ENCODE data around the gene ZFAND4. TPM values are rescaled to one million over a fixed set of nuclear protein-coding genes. Genes with fewer than 3 reads are reported as not detected.
A peak's percentile ranks its signal among the peaks of the same experiment; 100 is the strongest.
"Not testable (repeated sequence)": the region's sequence is repeated elsewhere in the genome, so short reads cannot be mapped to it uniquely, and the experiment has no call there.

The ZFAND4 gene
- 10 to 100 TPM; 10.4 to 33.0 (median 16.2) TPM for total RNA-seq

DNA sequence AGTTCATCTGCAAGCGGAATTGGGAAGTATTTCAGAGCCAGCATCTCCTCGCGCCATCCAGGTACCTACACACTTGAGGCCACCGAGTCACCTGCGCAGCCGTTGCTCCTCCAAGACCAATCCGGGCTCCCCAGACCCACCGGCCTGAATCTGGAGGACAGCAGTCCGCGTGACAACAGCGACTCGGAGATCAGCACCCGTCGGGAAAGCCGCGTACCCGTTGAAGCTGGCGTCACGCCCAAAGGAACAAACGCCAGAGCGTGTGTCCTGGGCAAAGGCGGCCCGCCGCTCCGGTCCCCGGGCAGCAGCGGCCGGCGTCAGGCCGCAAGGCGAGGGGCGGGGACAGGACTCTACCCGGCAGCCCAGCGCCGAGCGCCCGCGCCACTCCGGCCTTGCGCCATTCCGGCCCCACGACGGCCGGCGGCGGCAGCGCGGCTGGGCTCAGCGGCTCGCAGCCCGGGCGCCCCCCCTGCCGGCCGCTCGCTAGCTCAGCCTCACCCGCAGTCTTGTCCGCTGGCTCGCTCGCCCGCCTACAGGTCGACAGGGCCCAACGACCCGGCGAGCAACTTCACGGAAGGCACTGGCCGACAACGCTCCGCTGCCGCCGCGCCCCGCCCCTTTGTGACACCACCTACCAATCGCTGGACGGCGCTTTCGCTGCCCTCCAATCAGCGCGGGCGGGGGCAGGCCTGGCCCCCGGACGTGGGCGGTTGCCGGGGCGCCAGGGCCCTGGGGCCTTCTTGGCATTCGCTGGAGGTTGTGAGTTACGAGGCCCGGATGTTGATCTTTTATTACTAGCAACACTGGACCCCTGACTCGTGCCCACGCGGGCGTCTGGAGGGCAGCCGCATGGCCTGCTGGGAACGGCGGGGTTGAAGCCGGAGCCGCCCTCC lies at the start of gene ZFAND4:
ZFAND4 (minus strand) TSS at position 592 of the 893 bp plus-strand sequence. CDS start 9,047 bp downstream, outside the sequence.
- H3K27me3 ChIP-seq, result no peaks in the 10 kb centered on the region
- H3K4me3 ChIP-seq, result peak within 1 kb of the TSS; percentile 63 to 80 (median 69)
- H3K36me3 ChIP-seq, result no peaks in the 10 kb centered on the region
- peaks cover 0 to 4% (median 0%) of the 10 kb centered on the region in 4 donors for H3K4me1 ChIP-seq
- TF ChIP-seq, protein P1, sequence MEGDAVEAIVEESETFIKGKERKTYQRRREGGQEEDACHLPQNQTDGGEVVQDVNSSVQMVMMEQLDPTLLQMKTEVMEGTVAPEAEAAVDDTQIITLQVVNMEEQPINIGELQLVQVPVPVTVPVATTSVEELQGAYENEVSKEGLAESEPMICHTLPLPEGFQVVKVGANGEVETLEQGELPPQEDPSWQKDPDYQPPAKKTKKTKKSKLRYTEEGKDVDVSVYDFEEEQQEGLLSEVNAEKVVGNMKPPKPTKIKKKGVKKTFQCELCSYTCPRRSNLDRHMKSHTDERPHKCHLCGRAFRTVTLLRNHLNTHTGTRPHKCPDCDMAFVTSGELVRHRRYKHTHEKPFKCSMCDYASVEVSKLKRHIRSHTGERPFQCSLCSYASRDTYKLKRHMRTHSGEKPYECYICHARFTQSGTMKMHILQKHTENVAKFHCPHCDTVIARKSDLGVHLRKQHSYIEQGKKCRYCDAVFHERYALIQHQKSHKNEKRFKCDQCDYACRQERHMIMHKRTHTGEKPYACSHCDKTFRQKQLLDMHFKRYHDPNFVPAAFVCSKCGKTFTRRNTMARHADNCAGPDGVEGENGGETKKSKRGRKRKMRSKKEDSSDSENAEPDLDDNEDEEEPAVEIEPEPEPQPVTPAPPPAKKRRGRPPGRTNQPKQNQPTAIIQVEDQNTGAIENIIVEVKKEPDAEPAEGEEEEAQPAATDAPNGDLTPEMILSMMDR (IDR thresholded peaks at IDR 0.05), result peak; percentile 56 to 99 (median 83)
- TF ChIP-seq POLR2A (IDR thresholded peaks at IDR 0.05), result peak; percentile 41 to 50
- no peaks in the 10 kb centered on the region for H3K9me3 ChIP-seq
- DNase-seq, result peak; percentile 97 to 99 (median 99)
- peak within 1 kb of the TSS; percentile 79 to 93 (median 86) for H3K27ac ChIP-seq

DNA sequence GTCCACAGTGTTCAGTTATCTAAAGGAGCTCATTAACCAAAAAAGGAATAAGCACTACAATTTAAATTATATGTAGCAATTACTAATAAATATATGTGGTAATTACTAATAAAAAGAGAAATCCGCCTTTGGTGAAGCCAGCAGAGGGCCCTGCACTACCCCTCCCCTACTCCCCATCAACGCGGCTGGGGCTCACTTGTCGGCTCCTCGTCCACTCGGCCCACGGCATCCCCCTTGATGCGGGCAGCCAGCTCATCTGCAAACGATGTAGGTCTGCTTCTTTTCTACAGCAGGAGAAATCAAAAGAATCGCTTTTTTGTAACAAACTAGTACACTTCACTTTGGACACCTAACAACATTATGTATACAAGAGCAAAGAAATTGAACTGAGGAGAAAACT lies 48.9 kb upstream of the ZFAND4 start:
- not testable (repeated sequence) for H3K4me1 ChIP-seq, H3K27ac ChIP-seq, H3K27me3 ChIP-seq, DNase-seq, H3K4me3 ChIP-seq, H3K36me3 ChIP-seq, H3K9me3 ChIP-seq

DNA sequence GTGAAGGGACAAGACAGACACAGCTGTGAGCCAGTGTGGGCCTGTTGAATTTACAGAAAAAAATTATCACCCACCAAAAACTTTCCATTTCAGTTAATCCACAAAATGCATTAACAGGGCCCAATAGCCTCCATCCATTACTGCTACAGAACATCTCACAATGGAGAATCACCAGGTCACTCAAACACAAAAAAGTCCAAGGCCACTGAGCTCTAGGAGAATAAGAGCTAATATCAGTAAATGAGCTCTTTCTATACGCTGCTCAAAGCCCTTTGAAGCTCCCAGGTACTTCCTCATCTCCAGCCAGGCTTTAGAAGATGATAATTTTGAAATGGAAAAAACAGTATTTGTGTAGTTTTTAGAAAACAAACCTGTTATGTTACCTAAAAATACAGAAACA lies 45.1 kb upstream of the ZFAND4 start:
- not testable (repeated sequence) for H3K27ac ChIP-seq, H3K4me1 ChIP-seq, H3K36me3 ChIP-seq, H3K27me3 ChIP-seq, H3K4me3 ChIP-seq, DNase-seq, H3K9me3 ChIP-seq

DNA sequence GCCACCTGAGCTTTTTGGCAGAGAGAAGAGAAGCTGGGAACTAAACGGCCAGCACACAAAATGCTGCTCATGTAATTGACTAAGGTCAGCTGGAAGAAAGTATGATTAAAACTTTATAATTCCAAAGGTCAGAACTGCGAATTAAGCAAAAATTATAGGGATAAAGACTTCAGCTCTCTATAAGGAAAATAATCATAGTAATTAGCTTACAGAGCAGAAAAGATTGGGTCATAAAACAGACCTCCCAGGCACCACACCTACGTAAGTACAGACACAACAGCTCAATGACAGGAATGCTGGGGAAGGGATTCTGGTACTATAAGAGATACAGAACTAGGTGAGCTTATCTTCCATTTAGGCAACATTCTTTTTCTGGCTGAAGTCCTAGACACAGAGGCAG lies 44.5 kb upstream of the ZFAND4 start:
- not testable (repeated sequence) for H3K4me1 ChIP-seq, H3K27ac ChIP-seq, H3K9me3 ChIP-seq, H3K4me3 ChIP-seq, H3K27me3 ChIP-seq, H3K36me3 ChIP-seq, DNase-seq

DNA sequence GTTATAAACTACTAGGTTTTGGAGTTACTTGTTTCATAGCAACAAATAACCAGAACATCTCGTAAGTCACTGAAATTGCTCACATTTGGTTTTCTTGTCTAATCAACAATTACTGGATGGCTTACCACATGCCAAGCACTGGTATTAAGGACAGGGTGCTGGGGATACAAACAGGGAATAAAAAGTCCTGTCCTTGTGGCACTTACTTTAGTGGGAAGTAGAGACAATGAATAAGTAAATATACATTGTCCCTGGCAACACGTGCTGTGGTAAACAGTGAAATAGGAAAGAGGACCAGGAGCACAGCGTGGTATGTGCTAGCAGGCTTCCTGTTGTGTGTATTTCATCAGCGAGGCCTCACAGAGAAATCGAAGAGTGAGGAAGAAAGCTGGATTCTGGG lies 38.7 kb upstream of the ZFAND4 start:
- H3K27me3 ChIP-seq, H3K36me3 ChIP-seq, DNase-seq, H3K27ac ChIP-seq, H3K4me3 ChIP-seq, H3K4me1 ChIP-seq, H3K9me3 ChIP-seq: not testable (repeated sequence)

DNA sequence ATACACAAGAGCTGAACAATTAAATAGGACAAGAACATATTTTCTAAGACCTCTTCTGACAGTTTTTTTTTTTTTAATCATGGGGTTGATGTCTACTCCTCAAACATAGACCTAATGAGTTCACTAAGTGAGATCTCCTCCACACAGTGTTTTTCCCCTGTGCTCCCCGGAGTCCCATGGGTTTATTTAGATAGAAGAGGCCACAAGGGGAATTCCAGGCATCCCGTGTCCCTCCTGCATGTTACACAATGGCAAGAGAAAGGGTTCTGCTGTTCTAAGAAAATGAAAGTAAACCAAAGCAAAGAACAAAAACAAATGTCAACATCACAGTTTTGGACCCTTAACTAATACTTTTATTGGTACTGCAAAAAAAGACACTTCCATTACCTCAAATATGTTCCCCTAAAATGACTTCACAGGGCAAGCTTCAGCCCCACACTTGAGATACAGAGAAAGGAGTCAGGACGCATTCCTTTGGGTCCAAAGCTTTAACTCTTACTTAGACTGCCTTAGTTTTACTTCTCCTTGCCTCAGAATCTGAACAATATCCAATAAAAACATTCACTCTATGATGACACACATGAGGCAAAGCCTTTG lies 37.7 kb upstream of the ZFAND4 start:
- H3K4me3 ChIP-seq, H3K27me3 ChIP-seq, H3K4me1 ChIP-seq, H3K36me3 ChIP-seq, DNase-seq, H3K9me3 ChIP-seq, H3K27ac ChIP-seq: not testable (repeated sequence)

DNA sequence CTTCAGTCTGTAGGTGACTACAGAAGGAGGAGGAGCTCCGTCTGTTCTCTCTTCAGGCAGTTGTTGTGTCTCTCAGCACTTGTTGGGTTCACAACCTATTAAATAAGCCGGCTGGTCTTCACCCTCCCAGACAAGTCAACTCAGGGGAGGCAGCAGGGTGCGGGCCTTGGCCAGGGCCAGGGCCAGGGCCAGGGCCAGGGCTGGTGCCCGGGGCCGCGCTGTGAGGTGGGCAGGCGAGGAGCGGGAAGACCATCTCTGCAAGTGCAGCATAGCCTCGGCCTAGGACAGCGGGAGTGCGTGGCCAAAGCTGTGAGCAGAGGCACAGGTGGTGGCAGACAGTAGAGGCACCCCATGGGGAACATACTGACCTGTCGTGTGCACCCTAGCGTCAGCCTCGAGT lies 5.9 kb upstream of the ZFAND4 start:
- not testable (repeated sequence) for H3K36me3 ChIP-seq, H3K9me3 ChIP-seq, H3K4me1 ChIP-seq, H3K27ac ChIP-seq, H3K27me3 ChIP-seq, DNase-seq, H3K4me3 ChIP-seq

DNA sequence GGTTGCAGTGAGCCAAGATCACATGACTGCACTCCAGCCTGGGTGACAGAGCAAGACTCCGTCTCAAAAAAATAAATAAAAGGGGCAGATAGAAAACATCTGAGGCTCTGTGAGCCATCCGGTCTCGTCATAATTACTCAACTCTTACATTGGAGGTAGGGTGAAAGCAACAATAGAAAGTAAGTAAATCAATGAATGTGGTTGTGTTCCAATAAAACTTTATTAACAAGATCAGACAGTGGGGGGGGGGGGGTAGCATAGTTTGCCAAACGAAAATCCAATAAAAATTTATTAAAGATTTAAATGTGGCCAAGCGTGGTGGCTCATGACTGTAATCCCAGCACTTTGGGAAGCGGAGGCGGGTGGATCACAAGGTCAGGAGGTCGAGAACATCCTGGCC lies 2.8 kb upstream of the ZFAND4 start:
- Histone ChIP-seq H3K27ac (no peak overlapping the region), H3K9me3 (no peaks in the 10 kb centered on the region), H3K4me1 (peaks cover 0 to 4% (median 0%) of the 10 kb centered on the region in 4 donors), H3K4me3 (no peak overlapping the region), H3K27me3 (no peaks in the 10 kb centered on the region), H3K36me3 (no peaks in the 10 kb centered on the region)
- TF ChIP-seq, protein P1 (IDR thresholded peaks at IDR 0.05), result no peak
- no peak for TF ChIP-seq POLR2A (IDR thresholded peaks at IDR 0.05)
- no peak for DNase-seq
